ENCODE results near the gene ZNF627.
"Not testable (repeated sequence)": the region's sequence is repeated elsewhere in the genome, so short reads cannot be mapped to it uniquely, and the experiment has no call there.

Gene ZNF627

DNA sequence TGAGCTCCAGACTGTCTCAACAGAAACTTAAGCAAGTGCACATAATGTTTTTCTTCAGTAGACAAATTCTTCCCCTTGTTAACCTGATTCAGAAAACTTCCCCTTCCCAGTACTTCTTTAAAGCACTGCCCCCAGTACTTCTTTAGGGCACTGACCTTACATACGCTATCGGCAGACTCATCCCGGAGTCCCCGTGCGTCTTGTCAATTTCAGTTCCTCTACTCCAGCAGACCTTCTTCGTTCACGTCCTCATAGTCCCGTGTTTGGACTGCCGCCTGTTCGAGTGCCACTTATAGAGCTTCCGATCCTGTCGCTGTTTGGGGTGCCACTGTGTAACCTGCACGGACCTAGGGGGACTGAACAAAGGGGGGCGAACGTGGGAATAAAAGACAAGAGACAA is 29.0 kb downstream of the ZNF627 start:
- no peak for DNase-seq (ENCODE audit: low read depth)

DNA sequence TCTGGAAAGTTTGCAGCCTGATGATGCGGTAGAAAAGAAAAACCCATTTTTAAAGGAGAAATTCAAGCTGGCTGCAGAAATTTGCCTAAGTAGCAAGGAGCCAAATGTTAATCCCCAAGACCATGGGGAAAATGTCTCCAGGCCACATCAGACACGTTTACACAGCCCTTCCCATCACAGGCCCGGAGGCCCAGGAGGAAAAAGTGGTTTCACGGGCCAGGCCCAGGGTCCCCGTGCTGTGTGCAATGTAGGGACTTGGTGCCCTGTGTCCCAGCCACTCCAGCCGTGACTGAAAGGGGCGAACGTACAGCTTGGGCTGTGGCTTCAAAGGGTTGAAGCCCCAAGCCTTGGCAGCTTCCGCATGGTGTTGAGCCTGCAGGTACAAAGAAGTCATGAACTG is 35.9 kb downstream of the ZNF627 start:
- DNase-seq (ENCODE audit: low read depth), result no peak

GRCh38 chr19:11634018-11634662 is 36.9 kb downstream of the ZNF627 start:
- not testable (repeated sequence) for DNase-seq (ENCODE audit: low read depth)

GRCh38 chr19:11639245-11639601 is 41.9 kb downstream of the ZNF627 start:
- no peak for DNase-seq (ENCODE audit: low read depth)

- DNase-seq (ENCODE audit: low read depth), result peak; percentile 78
Observed at GRCh38 chr19:11639602-11640471, 42.6 kb downstream of the ZNF627 start.

DNA sequence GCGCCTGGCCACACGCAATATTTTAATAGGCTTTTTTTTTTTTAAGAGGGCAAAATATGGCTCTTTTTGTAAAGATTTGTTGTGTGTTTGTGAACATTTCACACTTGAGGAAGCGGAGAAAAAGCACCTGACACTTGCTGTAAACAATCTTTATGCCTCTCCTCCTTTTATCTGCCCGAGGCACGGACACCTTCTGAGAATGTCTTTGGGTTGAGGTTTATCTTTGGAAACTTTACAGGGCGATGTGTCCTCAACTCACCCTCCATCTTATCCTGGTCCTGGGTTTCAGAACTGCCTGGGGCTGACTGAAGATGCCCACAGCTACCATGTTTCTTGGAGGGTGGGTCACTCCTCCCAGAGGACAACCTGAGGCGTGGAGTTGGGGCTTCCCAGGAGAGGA is 44.0 kb downstream of the ZNF627 start:
- no peak for DNase-seq (ENCODE audit: low read depth)

DNA sequence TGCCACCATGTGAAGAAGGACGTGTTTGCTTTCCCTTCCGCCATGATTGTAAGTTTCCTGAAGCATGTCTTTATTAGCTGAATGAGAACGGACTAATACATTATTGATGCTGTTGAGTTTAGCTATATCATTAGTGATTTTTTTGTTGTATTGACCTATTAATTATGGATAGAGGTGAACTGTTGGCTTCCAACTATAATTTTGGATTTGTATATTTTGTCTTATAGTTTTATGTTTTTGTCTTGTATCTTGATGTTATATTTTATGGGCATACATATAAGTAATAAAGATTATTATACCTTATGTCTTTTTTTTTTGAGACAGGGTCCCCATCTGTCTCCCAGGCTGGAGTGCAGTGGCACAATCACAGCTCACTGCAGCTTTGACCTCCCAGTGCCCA is 45.6 kb downstream of the ZNF627 start:
- no peak for DNase-seq (ENCODE audit: low read depth)

- DNase-seq (ENCODE audit: low read depth), result no peak
Observed at GRCh38 chr19:11649941-11650340, 52.7 kb downstream of the ZNF627 start.

DNA sequence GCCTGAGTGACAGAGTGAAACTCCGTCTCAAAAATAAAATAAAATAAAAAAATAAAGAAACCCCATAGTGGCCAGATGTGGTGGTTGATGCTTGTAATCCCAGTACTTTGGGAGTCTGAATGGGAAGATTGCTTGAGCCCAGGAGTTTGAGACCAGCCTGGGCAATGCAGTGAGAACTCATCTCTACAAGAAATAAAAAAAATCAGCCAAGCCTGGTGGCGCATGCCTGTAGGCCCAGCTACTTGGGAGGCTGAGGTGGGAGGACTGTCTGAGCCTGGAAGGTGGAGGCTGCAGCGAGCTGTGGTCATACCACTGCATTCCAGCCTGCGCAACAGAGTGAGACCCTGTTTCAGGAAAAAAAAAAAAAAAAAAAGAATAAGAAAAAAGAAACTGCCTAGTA is 53.8 kb downstream of the ZNF627 start:
- DNase-seq (ENCODE audit: low read depth), result no peak

DNA sequence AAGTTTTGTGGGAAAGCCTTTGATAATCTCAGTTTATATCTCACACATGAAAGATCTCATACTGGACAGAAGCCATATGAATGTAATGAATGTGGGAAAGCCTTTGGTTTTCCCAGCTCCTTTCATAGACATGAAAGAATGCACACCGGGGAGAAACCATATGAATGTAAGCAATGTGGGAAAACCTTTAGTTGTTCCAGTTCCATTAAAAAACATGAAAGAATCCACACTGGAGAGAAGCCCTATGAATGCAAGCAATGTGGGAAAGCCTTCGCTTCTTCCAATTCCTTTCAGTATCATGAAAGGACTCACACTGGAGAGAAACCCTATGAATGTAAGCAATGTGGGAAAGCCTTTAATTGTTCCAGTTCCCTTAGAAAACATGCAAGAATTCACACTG is 54.8 kb downstream of the ZNF627 start:
- no peak for DNase-seq (ENCODE audit: low read depth)

DNA sequence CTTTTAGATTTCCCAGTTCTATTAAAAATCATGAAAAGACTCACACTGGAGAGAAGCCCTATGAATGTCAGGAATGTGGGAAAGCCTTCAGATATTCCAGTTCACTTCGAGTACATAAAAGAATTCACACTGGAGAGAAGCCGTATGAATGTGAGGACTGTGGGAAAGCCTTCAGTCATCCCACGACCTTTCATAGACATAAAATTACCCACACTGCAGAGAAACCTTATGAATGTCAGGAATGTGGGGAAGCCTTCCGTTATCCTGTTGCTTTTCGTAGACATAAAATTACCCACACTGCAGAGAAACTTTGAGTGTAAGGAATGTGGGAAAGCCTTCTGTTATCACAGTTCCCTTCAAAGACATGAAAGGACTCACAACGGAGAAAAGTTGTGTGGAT is 55.2 kb downstream of the ZNF627 start:
- no peak for DNase-seq (ENCODE audit: low read depth)

DNA sequence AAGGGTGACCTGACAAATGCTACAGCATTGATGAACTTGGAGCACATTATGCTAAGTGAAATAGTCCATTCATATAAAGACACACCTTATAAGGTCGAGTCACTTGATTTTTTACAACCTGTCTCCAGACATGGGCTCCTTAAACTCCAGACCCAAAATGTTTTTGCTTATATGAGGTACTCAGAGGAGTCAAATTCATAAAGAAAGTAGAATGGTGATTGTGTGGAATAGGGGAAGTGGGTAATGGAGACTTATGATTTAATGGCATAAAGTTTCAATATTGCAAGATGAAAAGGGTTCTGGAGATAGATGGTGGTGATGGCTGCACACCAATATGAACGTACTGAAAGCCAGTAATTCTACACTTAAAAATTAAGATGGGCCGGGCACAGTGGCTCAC is 59.3 kb downstream of the ZNF627 start:
- DNase-seq (ENCODE audit: low read depth), result no peak

- DNase-seq (ENCODE audit: low read depth), result no peak
Observed at GRCh38 chr19:11657307-11657706, 60.0 kb downstream of the ZNF627 start.

DNA sequence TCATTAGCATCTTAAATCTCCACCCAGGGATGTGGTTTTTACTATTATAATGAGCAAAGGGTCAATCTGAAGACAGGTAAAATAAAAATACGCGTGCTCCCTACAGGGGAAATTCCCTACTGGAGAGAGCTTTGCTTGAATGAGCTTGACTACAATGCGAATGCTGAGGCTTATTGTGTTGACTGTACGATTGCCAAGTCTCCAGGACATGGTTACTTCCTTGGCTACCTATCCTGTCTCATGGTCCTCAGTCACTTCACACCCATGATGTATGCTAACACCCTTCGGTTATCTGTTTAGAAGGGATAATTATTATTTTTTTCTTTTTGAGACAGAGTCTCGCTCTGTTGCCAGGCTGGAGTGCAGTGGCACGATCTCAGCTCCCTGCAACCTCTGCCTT is 61.7 kb downstream of the ZNF627 start:
- DNase-seq (ENCODE audit: low read depth), result no peak

GRCh38 chr19:11659612-11660011 is 62.3 kb downstream of the ZNF627 start:
- DNase-seq (ENCODE audit: low read depth), result no peak

GRCh38 chr19:11662278-11662677 is 65.0 kb downstream of the ZNF627 start:
- no peak for DNase-seq (ENCODE audit: low read depth)

GRCh38 chr19:11663181-11663591 is 65.9 kb downstream of the ZNF627 start:
- DNase-seq (ENCODE audit: low read depth), result no peak

Measured in stimulated activated CD8-positive, alpha-beta memory T cell treated with anti-CD3 and anti-CD28 coated beads, Interleukin-15, amount 100 ng/mL, for 1 hour (primary cell).